Measurements from ENCODE around the gene SIK3.
A peak's percentile ranks its signal among the peaks of the same experiment; 100 is the strongest.
"Not testable (repeated sequence)": the region's sequence is repeated elsewhere in the genome, so short reads cannot be mapped to it uniquely, and the experiment has no call there.

Gene SIK3

DNA sequence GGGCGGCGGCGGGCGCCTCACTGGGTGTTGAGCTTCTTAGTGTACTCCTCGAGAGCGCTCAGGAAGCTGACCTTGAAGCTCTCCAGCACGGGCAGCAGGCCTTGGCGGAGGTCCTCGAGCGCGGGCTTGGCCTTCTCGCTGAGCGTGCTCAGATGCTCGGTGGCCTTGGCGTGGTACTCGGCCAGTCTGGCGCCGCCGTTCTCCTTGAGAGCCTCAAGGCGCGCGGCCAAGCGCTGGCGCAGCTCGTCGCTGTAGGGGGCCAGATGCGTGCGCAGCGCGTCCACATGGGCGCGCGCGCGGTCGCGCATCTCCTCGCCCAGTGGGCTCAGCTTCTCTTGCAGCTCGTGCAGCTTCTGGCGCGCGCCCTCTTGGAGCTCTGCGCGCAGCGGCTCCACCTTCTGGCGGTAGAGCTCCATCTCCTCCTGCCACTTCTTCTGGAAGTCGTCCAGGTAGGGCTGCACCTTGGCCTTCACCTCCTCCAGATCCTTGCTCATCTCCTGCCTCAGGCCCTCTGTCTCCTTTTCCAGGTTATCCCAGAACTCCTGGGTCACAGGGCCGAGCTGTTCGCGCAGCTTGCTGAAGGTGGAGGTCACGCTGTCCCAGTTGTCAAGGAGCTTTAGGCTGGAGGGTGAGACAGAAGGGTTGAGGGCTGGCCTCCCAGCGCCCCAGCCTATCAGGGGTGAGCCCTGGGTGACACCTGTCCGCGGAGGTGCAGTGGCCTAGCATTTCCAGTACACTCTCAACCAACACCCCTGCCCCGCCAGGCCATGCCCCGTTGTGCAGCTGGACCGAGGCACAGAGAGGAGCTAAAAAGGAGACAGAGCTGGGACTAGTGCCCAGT lies 262.2 kb downstream of the SIK3 start:
- DNase-seq (ENCODE audit: low read depth, low spot score), result peak; percentile 42
- no peaks in the 10 kb centered on the region for H3K9me3 ChIP-seq (ENCODE audit: low read depth, low read length)
- no peaks in the 10 kb centered on the region for H3K36me3 ChIP-seq (ENCODE audit: insufficient read depth, low read length)
- no peak overlapping the region for H3K27ac ChIP-seq
- H3K9ac ChIP-seq (ENCODE audit: insufficient read length), result peak overlapping the region; percentile 68
- H3K4me3 ChIP-seq, result peak overlapping the region; percentile 82
- TF ChIP-seq FOXP2 (optimal IDR thresholded peaks at IDR 0.05; ENCODE audit: control extremely low read depth, extremely low read length, insufficient read depth), result peak; percentile 22
- TF ChIP-seq EZH2 (IDR thresholded peaks at IDR 0.05), result no peak
- TF ChIP-seq POLR2AphosphoS5 (IDR thresholded peaks at IDR 0.05; ENCODE audit: borderline replicate concordance, low read depth, low read length), result peak; percentile 66; the same call in 1 of the 2 replicates

DNA sequence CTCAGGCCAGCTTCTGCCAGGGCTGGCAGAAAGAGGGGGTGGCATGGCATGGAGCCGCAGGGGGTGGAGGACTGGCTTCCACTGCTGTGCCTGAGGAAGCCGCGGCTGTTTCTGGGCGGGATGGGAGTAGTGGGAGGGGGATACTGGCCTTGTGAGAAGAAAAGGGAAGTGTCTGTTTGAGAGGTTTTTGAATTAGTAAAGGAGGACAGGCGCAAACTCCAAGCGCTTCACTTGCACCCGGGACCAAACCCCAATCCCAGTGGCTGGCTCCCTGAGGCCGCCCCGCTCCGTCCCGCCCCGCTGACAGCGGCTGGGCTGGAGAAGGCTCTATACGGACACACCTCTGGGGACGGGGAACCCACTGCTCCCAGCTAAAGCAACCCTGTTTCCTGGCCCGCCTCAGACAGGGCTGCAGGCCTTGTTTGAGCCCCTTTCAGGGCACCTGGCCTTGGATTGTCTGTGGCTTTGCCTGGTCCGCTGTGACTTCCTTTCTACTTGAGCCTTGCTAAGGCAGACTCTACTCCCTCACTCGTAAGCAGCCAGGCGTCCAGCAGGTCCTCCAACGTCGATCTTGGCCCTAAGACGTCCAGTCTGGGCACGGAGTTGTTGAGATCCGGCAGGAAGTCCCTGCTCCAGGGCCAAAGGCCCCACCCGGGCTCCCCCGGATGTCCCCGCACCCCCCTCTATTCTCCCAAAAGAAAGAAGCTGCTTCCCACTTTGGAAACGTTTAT lies 263.0 kb downstream of the SIK3 start:
- peak overlapping the region; percentile 82 for H3K4me3 ChIP-seq
- peak overlapping the region; percentile 68 for H3K9ac ChIP-seq (ENCODE audit: insufficient read length)
- no peaks in the 10 kb centered on the region for H3K36me3 ChIP-seq (ENCODE audit: insufficient read depth, low read length)
- no peak overlapping the region for H3K27ac ChIP-seq
- no peak for DNase-seq (ENCODE audit: low read depth, low spot score)
- no peak for TF ChIP-seq EZH2 (IDR thresholded peaks at IDR 0.05)
- H3K9me3 ChIP-seq (ENCODE audit: low read depth, low read length), result no peaks in the 10 kb centered on the region

DNA sequence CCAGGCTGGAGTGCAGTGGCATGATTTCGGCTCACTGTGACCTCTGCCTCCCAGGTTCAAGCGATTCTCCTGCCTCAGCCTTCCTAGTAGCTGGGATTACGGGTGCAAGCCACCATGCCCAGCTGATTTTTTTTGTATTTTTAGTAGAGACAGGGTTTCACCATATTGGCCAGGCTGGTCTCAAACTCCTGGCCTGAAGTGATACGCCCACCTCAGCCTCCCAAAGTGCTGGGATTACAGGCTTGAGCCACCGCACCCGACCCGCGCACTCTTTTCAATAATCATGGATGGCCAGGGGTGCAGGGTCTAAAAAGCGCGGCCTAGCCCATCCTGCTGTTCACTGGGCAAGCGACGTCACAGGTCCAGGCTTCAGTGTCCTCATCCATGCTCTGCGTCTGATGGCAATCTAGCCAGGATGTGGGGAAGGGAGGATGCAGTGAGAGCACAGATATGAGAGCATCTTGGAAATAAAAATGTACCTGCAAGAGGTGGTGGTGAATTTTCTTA lies 263.6 kb downstream of the SIK3 start:
- not testable (repeated sequence) for DNase-seq (ENCODE audit: low read depth, low spot score); H3K36me3 ChIP-seq (ENCODE audit: insufficient read depth, low read length); H3K4me3 ChIP-seq; H3K9me3 ChIP-seq (ENCODE audit: low read depth, low read length); H3K9ac ChIP-seq (ENCODE audit: insufficient read length); H3K27ac ChIP-seq

DNA sequence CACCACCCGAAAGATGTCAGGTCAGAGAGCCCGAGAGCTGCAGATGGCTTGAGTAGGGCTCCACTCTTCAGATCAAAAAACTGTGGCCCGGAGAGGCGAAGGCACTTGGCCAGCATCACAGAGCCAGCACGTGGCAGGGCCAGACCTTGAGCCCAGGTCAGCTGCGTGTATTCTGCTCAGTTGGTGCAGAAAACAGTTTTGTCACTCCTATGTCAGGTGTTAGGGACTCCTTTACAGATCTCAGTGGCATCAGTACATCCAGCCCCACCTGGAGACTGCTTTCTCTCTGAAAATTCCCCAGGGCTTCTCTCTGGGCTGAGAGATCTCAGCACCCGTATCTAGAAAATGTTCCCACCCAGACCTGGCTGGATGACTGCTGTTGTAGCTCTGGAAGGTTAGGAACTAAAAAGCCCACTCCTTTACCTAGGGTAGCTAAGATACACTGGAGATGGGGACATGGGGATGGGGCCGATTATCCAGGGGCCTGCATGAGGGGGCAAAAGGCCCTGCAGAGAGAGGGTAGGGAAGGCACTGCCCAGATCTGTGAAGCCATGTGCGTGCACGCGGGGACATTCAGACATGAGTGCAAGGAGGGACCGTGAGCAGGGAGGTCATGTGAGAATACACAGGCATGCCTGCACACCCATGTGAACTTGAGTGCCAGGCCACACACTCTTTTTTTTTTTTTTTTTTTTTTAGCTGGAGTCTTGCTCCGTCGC lies 264.3 kb downstream of the SIK3 start:
- no peaks in the 10 kb centered on the region for H3K36me3 ChIP-seq (ENCODE audit: insufficient read depth, low read length)
- DNase-seq (ENCODE audit: low read depth, low spot score), result no peak
- no peak for TF ChIP-seq FOXP2 (optimal IDR thresholded peaks at IDR 0.05; ENCODE audit: control extremely low read depth, extremely low read length, insufficient read depth)
- no peak for TF ChIP-seq POLR2AphosphoS5 (IDR thresholded peaks at IDR 0.05; ENCODE audit: borderline replicate concordance, low read depth, low read length)
- TF ChIP-seq EZH2 (IDR thresholded peaks at IDR 0.05), result no peak
- H3K9me3 ChIP-seq (ENCODE audit: low read depth, low read length), result no peaks in the 10 kb centered on the region
- no peak overlapping the region for H3K27ac ChIP-seq
- no peak overlapping the region for H3K4me3 ChIP-seq
- H3K9ac ChIP-seq (ENCODE audit: insufficient read length), result no peak overlapping the region

DNA sequence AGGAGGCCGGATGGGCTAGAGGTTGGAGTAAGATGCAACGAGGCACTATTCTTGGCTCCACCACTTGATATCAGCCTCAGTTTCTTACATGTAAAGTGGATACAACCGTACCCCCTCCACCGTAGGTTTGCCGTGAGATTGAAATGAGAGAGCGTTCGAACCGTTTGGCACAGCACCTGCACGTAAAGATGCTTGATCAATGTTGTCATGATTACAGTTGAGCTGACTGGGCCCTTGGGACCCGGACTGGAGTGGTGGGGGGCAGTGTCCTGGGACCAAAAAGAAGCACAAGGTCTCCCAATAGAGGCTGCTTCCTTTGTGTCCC lies 264.8 kb downstream of the SIK3 start:
- Histone ChIP-seq H3K4me3 (no peak overlapping the region), H3K9me3 (ENCODE audit: low read depth, low read length) (no peaks in the 10 kb centered on the region), H3K36me3 (ENCODE audit: insufficient read depth, low read length) (no peaks in the 10 kb centered on the region), H3K27ac (no peak overlapping the region), H3K9ac (ENCODE audit: insufficient read length) (no peak overlapping the region)
- no peak for TF ChIP-seq FOXP2 (optimal IDR thresholded peaks at IDR 0.05; ENCODE audit: control extremely low read depth, extremely low read length, insufficient read depth)
- no peak for TF ChIP-seq EZH2 (IDR thresholded peaks at IDR 0.05)
- no peak for TF ChIP-seq POLR2AphosphoS5 (IDR thresholded peaks at IDR 0.05; ENCODE audit: borderline replicate concordance, low read depth, low read length)
- DNase-seq (ENCODE audit: low read depth, low spot score), result no peak

DNA sequence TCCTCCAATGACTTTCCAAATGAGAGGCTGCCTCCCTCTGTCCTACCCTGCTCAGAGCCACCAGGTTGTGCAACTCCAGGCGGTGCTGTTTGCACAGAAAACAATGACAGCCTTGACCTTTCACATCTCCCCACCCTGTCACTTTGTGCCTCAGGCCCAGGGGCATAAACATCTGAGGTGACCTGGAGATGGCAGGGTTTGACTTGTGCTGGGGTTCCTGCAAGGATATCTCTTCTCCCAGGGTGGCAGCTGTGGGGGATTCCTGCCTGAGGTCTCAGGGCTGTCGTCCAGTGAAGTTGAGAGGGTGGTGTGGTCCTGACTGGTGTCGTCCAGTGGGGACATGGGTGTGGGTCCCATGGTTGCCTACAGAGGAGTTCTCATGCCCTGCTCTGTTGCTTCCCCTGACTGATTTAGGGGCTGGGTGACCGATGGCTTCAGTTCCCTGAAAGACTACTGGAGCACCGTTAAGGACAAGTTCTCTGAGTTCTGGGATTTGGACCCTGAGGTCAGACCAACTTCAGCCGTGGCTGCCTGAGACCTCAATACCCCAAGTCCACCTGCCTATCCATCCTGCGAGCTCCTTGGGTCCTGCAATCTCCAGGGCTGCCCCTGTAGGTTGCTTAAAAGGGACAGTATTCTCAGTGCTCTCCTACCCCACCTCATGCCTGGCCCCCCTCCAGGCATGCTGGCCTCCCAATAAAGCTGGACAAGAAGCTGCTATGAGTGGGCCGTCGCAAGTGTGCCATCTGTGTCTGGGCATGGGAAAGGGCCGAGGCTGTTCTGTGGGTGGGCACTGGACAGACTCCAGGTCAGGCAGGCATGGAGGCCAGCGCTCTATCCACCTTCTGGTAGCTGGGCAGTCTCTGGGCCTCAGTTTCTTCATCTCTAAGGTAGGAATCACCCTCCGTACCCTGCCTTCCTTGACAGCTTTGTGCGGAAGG lies 265.6 kb downstream of the SIK3 start:
- no peaks in the 10 kb centered on the region for H3K9me3 ChIP-seq (ENCODE audit: low read depth, low read length)
- no peak overlapping the region for H3K4me3 ChIP-seq
- no peaks in the 10 kb centered on the region for H3K36me3 ChIP-seq (ENCODE audit: insufficient read depth, low read length)
- no peak overlapping the region for H3K9ac ChIP-seq (ENCODE audit: insufficient read length)
- H3K27ac ChIP-seq, result no peak overlapping the region
- no peak for TF ChIP-seq POLR2AphosphoS5 (IDR thresholded peaks at IDR 0.05; ENCODE audit: borderline replicate concordance, low read depth, low read length)
- TF ChIP-seq EZH2 (IDR thresholded peaks at IDR 0.05), result no peak
- TF ChIP-seq FOXP2 (optimal IDR thresholded peaks at IDR 0.05; ENCODE audit: control extremely low read depth, extremely low read length, insufficient read depth), result no peak
- no peak for DNase-seq (ENCODE audit: low read depth, low spot score)

DNA sequence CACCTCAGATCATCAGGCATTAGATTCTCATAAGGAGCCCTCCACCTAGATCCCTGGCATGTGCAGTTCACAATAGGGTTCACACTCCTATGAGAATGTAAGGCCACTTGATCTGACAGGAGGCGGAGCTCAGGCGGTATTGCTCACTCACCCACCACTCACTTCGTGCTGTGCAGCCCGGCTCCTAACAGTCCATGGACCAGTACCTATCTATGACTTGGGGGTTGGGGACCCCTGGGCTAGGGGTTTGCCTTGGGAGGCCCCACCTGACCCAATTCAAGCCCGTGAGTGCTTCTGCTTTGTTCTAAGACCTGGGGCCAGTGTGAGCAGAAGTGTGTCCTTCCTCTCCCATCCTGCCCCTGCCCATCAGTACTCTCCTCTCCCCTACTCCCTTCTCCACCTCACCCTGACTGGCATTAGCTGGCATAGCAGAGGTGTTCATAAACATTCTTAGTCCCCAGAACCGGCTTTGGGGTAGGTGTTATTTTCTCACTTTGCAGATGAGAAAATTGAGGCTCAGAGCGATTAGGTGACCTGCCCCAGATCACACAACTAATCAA lies 266.4 kb downstream of the SIK3 start:
- H3K27ac ChIP-seq, result no peak overlapping the region
- DNase-seq (ENCODE audit: low read depth, low spot score), result no peak
- no peaks in the 10 kb centered on the region for H3K36me3 ChIP-seq (ENCODE audit: insufficient read depth, low read length)
- H3K9ac ChIP-seq (ENCODE audit: insufficient read length), result no peak overlapping the region
- TF ChIP-seq POLR2AphosphoS5 (IDR thresholded peaks at IDR 0.05; ENCODE audit: borderline replicate concordance, low read depth, low read length) (no peak), EZH2 (IDR thresholded peaks at IDR 0.05) (no peak), FOXP2 (optimal IDR thresholded peaks at IDR 0.05; ENCODE audit: control extremely low read depth, extremely low read length, insufficient read depth) (no peak)
- H3K9me3 ChIP-seq (ENCODE audit: low read depth, low read length), result no peaks in the 10 kb centered on the region
- no peak overlapping the region for H3K4me3 ChIP-seq

Measured in SK-N-MC (cell line).